GM19035 (cell line): Measurements from ENCODE around the gene NOP9.
A peak's percentile ranks its signal among the peaks of the same experiment; 100 is the strongest.
"Not testable (repeated sequence)": the region's sequence is repeated elsewhere in the genome, so short reads cannot be mapped to it uniquely, and the experiment has no call there.

Source experiments
- ATAC-seq: cut with Tn5 transposase; IDR thresholded peaks from one replicate; pipeline ENCODE4 v1.9.1; 2021; ENCODE audit not compliant: unreplicated experiment

The NOP9 gene

DNA sequence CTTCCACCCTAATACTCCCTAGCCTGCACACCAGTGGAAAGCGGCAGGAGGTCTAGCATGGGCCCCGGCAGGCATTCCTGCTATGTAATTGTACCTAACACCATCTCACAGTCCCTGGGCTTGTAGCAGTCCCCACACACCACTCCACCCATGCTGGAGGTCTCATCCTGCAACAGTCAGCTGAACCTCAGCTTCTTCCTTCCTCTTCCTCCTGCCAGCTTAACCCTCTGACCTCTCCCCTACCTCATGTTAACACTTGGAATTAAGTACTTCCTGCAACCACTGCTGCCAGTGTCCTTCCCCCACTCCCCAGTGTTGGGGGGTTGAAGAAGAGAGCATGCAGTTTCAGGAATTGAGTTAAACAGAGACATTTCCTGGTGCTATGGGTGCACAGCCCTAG, 27.7 kb downstream of the NOP9 start:
- ATAC-seq: no peak

GRCh38 chr14:24327914-24328313, 28.3 kb downstream of the NOP9 start:
- not testable (repeated sequence) for ATAC-seq

- no peak for ATAC-seq
Measured at GRCh38 chr14:24329073-24329663, 29.5 kb downstream of the NOP9 start.

DNA sequence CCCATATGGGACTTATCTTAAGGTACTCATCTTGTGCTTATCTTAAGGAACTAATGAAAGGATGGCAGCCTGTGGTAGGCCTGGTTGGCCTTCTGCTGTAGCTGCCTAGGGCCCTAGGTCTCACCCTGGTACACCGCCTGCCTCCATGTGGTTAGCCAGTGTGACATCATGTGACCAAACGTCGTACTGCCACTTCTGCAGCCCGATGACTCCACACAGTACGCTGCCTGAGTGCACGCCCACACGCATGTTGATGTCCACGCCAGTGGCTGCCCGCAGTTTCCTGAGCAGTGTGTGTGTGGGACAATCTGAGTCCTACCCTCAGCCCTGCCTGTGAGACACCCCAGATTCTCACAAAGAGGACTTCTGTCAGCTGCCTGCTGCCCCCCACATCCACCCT, 30.1 kb downstream of the NOP9 start:
- no peak for ATAC-seq

DNA sequence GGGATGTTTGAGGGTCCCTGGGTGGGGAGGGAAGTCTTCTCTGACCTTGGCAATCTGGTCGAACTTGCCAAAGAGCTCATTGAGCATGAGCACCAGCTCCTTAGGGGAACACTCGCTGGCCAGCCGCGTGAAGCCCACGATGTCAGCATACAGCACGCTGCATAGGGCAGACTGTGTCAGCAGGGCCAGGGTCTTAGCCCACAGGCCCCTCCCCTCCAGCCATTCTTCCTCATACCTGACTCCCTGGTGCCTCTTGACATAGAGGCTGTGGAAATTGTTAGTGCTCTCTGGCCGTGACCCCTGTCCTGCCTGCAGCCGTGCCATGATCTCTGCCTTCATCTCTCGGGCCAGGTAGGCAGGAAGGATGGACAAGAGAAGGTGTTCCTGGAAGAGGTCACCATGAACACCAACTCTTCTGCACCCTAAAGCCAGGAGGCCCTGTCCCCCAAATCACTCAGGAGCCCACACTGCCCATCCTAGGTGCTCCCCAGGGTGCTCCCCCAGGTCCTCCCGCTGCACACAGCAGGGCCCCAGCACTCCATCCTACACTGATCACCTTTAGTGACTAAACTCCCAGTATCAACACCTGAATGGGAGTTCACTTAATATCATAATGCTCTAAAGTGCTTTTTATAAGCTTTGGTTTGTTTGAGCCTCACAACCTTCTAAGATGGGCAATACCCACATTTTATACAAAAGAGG, 31.5 kb downstream of the NOP9 start:
- no peak for ATAC-seq

DNA sequence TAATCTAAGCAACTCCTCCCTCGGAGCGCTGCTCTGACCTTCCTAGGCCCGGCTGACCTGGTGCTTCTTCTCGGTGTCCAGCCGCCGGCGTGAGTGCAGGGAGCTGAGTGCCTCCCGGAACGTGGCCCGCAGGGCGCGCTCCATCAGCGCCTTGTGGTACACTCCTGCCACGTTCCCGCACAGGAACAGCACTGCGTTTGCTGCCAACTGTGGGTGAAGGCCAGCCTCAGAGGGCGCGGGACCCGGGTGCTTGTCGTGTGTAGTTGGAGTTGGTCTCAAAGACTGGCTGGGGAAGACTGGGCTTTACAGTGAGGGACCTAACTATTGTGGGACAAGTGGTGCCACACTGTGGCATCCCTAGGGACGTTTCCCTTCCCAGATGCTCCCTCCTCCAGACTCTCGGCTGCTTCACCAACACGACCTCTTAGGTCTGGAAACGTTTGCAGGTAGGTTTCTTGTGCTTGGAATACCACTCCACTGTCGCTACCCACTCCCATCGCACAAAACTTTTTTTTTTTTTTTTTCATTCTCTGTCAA, 32.1 kb downstream of the NOP9 start:
- ATAC-seq: no peak

DNA sequence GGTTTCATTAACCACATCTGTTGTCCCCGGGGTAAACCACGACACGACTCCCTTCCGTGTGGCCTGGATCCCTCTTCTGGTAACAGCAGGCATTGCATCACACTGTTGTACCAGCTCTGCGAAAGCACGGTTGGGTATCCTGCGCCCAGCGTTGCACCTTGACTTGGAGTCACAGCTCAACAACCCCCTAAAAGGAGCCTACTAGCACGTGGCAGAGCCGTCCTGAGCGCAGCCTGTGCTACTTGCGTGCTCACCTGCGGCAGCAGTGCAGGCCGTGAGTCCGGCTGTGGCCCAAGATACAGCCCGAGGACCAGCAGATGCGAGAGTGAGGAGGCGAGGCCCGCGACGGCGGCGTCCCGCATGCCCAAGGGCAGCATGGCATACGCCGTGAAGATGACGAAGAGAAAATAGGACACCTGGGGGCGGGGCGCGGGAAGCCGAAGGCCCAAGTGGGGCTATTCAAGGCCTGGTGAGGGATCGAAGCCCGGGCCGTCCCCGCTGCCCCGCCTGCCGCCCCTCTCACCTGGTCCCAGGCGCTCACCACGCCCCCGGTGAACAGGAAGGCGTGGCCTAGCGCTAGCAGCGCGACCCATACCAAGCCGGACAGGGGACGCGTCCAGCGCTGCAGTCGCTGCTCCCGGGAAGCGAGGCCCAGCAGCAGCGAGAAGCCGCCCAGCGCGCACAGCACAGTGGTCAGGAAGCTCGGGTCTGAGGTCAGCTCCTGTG, 32.8 kb downstream of the NOP9 start:
- peak; percentile 78 for ATAC-seq

DNA sequence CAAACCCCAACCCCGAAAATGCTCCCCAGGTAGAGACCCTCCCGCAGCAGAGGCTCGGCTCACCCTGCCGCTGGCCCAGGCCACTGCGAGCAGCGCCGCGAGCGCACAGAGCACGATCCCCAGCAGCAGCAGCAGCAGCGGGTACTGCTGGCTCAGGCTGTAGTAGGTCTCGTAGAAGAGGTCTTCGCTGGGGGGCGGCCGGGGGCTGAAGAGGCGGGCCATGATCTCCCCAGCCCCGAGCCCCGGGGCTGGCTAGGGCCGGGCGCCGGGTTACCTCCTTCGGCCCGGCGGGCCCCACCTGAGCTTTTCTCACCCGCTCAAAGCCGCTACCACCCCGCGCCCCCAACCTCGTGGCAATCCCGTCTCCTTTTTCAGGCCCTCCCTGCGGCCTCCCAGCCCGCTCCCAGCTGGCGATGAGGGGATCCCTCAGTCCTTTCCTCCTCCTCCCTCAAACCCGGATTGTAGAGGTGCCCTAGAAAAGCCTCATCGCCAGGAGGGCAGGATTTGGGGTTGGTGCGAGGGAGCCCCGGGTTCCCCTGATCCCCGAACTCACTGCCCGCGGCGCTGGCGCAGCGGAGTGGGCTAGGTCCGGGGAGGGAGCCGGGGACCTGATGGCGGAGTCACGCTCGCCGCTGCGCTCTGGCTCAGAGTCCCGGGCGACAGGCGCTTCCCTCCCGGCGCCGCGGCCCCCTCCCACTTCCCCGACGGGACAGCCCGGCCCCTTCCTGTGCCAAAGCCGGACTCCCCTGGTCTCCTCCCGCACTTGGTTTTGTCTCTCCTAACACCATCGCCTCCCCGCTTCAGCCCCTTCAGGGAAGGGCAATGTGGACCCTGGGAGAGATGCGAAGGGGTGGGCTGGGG, 35.0 kb downstream of the NOP9 start, which contains the start of gene ADCY4:
TSS of gene ADCY4 (minus strand) at position 641 of the 861 bp plus-strand sequence. CDS start at position 222, 419 bp downstream.
- no peak for ATAC-seq

DNA sequence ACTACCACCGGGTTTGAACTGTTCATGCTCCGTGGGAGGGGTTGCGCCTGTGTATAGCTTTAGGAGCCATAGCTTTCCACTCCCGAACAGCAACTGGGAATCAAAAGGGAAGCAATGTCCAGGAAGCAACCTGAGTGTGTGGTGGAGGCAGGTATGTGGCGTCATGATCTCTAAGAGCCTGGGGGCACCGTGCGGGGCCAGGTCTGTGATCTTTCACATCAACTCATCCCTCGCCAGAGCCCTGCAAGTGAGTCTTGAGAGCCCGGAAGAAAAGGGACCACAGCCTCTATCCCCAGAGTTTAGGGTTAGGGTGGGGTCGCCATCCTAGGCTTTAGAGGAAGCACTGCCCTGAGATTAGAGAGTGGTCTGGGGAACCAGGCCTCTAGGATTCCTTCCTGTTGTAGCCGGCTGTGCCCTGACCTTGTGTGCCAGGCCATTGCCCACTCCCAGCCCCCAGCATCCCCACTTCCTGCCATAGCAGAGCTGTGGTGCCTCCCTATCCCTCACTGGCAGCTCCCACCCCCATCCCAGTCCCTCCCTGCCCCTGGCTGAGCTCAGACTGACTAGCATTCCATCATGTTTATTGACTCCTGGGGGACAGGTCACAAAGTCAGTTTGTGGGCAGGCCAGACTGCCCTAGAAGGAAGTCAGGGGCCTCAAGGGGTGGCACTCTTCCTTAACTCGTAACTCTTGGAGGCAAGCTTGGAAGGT, 36.0 kb downstream of the NOP9 start:
- ATAC-seq: no peak

DNA sequence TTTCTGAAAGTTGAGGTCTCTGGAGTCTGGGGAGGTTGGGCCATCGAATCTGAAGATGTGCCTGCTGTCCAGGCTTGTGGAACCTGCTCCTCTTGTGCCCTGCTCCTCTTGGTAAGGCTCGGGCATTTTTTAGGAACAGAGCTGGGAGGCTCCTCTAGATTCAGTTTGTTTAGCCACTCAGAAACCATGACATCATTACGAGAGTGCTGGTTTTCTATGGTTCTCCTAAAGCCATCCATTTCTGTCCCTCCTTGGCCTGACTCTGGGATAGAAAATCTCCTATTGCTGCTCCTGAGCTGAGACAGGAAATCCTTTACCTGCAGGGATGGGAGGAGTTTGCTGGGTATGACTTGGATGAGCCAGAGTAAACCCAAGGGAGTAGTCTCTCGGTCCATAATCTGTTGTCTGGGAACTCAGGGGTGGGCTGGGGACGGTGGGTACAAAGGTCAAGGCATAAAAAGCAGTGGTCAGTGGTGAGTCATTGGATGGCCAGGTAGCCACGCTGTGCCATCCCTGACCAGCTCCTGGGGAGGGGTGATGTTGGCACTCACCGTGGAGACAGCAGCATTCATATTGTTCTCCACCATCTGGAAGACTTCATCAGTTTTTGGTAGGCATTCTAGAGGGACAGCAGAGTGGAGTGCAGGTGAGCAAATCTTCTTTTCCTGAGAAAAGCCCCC, 37.6 kb downstream of the NOP9 start:
- no peak for ATAC-seq

DNA sequence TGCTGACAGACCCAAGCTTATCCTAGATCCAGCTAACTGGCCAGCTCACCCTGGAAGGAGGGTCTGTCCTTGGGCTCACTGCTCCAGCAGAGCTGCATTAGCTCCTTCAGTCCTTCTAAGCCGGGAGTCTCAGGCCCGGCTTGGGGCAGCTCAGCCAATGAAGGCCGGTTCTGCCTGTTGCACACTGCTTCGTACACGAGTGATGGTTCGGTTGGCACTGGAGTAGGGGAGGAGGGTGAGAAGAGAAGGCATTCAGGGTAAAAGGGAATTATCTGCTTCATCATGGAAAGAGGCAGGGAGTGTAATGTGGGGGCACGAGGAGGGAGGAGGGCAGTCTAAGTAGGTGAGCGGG, 38.1 kb downstream of the NOP9 start:
- no peak for ATAC-seq

DNA sequence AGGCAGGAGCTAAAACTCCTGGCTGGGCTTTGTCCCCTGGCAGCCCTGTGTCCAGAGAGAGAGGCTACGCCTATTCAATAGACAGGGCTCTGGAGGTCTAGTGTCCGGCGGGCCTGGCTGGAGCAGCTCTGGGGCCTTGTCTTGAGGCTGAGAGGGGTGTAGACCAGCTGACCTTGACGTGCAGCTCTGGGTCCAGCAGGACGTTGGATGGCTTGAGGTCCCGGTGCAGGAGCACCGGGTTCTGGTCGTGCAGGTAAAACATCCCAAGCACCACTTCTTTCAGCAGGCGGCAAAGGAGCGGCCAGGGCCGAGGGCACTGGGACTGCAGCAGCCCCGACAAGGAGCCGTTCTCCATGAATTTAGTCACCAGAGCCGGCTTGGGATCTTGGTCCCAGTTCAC, 39.2 kb downstream of the NOP9 start:
- ATAC-seq: no peak

DNA sequence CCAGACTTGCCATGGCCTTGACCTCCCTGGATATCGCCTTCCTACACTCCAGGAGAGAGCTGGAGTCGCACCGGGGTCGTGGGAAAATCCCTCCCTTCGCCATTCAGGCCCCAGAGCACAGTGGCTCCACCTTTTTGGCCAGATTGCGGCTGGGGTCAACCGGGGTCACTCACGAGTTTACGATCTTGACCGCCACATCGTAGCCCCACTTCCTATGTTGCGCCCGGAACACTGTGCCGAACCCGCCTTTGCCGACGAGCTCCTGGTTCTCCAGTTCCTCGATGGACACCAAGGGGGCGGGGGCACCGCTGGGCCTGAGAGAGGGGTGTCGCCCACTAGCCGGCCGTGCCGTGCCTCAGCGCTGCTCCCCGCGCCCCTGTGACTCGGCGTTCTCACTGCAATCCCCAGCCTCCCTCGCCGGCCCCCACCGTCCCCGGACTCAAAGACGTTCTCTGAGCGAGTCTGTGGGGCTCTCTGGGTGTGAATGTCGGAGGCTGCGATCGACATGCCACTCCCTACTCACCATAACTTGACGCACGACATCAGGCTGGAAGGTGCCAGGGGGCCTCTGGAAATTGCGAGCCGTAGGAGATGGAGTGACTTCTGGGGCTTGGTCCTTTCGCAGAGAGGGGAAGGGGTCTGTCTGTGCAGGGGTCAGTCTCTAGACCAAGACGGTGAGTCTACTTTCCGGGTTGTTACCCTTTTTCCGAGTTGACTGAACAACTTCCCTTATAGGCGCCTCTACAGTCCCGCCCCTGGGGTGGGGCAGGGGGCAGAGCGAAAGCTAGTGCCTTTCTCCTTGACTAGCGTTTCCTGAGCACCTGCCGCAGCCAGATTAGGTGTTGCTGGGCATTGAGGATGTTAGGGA, 39.9 kb downstream of the NOP9 start, which contains the start of gene RIPK3:
TSS of gene RIPK3 (minus strand) at position 708 of the 868 bp plus-strand sequence. CDS start at position 543, 165 bp downstream.
- ATAC-seq: peak; percentile 90

GRCh38 chr14:24340606-24341005, 41.0 kb downstream of the NOP9 start:
- ATAC-seq: no peak

GRCh38 chr14:24342889-24343288, 43.2 kb downstream of the NOP9 start:
- ATAC-seq: no peak

GRCh38 chr14:24343795-24344660, 44.4 kb downstream of the NOP9 start:
- ATAC-seq: no peak

- no peak for ATAC-seq
Measured at GRCh38 chr14:24347134-24347533, 47.5 kb downstream of the NOP9 start.

DNA sequence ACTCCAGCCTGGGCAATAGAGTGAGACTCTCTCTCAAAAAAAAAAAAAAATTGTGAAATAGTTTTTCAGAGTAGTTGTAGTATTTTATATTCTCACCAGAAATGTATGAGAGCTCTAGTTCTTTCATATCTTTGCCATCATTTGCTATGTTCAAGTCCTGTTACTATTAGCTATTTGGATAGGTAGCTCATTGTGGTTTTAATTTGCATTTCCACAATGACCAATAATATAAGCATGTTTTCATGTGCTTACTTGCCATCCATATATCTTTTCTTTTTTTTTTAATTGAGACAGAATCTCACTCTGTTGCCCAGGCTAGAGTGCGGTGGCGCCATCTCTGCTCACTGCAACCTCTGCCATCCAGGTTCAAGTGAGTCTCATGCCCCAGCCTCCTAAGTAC, 48.5 kb downstream of the NOP9 start:
- no peak for ATAC-seq
